Activated CD8-positive, alpha-beta T cell treated with anti-CD3 and anti-CD28 coated beads for 36 hours (primary cell): Measurements from ENCODE around the gene PABPN1L. TPM values are rescaled to one million over a fixed set of nuclear protein-coding genes. Genes with fewer than 3 reads are reported as not detected.

Experiments used
- ATAC-seq: fragments of 200-7000 bp; cut with Tn5 transposase; one replicate; pipeline ENCODE4 v1.10.0; 2021; ENCODE audit warnings: mild to moderate bottlenecking, moderate library complexity
- CTCF ChIA-PET: fragments of 350-600 bp; sonication (Branson Sonifier 250); formaldehyde crosslinking; loops from one replicate; lab custom pipeline; 2021; ENCODE audit warnings: antibody characterized with exemption; lab: Charles Lee
- POLR2A ChIA-PET: fragments of 350-600 bp; sonication (Branson Sonifier 250); formaldehyde crosslinking; loops from one replicate; lab custom pipeline; 2021; ENCODE audit warnings: antibody characterized with exemption; lab: Charles Lee
- DNase-seq: peaks from one replicate; pipeline ENCODE4 v3.0.0-alpha.2; 2020
- H3K27ac Mint-ChIP-seq: one replicate; pipeline ENCODE4 v1.8.0; 2021; ENCODE audit warnings: mild to moderate bottlenecking, mixed read lengths
- H3K27me3 Mint-ChIP-seq: one replicate; pipeline ENCODE4 v1.8.0; 2021; ENCODE audit warnings: mixed read lengths
- H3K36me3 Mint-ChIP-seq: one replicate; pipeline ENCODE4 v1.8.0; 2021; ENCODE audit warnings: low read depth, mixed read lengths
- H3K4me1 Mint-ChIP-seq: one replicate; pipeline ENCODE4 v1.8.0; 2021; ENCODE audit warnings: low read depth, mixed read lengths
- H3K4me3 Mint-ChIP-seq: one replicate; pipeline ENCODE4 v1.8.0; 2021; ENCODE audit warnings: mild to moderate bottlenecking, moderate library complexity, mixed read lengths
- H3K9me3 Mint-ChIP-seq: one replicate; pipeline ENCODE4 v1.8.0; 2021; ENCODE audit warnings: mixed read lengths
- intact Hi-C: fragments of 100-400 bp; cut with micrococcal nuclease; formaldehyde crosslinking; loops from one replicate; pipeline ENCODE4 v1.10.0; 2022
- total RNA-seq, 2 experiments: library from RNA; stranded (reverse); gene quantifications; one replicate each; pipeline ENCODE4 v1.2.3, GENCODE V29; 2021
- TF ChIP-seq, protein P1 (sequence below): fragments of 200-600 bp; IDR thresholded peaks from one replicate; pipeline ENCODE4 v1.8.0; 2022; ENCODE audit warnings: antibody characterized with exemption, mild to moderate bottlenecking

The PABPN1L gene
- total RNA-seq, 2 experiments from 2014 or later: not detected

DNA sequence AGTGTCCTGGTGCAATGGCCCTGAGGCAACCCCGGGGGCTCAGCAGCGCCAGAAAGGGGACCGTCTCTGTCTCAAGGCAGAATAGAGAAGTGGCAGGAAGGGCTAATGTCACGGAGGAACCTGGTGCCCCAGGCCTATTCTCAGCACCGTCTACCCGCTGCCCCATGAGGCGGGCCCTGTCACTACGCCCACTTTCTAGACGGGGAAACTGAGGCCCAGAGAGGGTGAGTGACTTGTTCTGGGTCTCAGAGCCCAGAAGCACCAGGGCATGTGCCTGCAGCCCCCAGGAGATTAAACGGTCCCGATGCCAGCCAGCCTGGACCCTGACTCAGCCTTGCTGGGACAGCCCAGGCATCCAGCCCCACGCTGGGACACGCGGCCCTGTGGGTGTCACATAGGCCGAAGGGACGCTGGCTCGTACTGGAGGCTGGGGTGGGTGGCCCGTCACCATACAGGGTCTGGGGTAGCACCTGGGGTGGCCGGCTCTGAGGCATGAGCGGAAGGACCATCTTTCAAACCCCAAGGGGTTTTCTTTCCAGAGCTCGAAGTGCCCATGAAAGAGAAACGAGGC, 40.2 kb upstream of the PABPN1L start:
- Mint-ChIP-seq H3K9me3 (no peaks in the 10 kb centered on the region), H3K4me3 (no peak overlapping the region), H3K4me1 (no peaks in the 10 kb centered on the region), H3K27ac (no peak overlapping the region), H3K27me3 (no peaks in the 10 kb centered on the region), H3K36me3 (no peaks in the 10 kb centered on the region)
- ATAC-seq: no peak
- TF ChIP-seq, protein P1, sequence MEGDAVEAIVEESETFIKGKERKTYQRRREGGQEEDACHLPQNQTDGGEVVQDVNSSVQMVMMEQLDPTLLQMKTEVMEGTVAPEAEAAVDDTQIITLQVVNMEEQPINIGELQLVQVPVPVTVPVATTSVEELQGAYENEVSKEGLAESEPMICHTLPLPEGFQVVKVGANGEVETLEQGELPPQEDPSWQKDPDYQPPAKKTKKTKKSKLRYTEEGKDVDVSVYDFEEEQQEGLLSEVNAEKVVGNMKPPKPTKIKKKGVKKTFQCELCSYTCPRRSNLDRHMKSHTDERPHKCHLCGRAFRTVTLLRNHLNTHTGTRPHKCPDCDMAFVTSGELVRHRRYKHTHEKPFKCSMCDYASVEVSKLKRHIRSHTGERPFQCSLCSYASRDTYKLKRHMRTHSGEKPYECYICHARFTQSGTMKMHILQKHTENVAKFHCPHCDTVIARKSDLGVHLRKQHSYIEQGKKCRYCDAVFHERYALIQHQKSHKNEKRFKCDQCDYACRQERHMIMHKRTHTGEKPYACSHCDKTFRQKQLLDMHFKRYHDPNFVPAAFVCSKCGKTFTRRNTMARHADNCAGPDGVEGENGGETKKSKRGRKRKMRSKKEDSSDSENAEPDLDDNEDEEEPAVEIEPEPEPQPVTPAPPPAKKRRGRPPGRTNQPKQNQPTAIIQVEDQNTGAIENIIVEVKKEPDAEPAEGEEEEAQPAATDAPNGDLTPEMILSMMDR: no peak
- POLR2A ChIA-PET: no interaction called here
- intact Hi-C loops: loop anchor here (10.0 kb wide), 1 partner anchor 62 kb away; no protein-coding TSS in a partner anchor
- CTCF ChIA-PET: no interaction called here
- DNase-seq: no peak

- Mint-ChIP-seq H3K27ac (no peak overlapping the region), H3K27me3 (no peaks in the 10 kb centered on the region), H3K9me3 (no peaks in the 10 kb centered on the region), H3K36me3 (no peaks in the 10 kb centered on the region), H3K4me3 (no peak overlapping the region), H3K4me1 (no peaks in the 10 kb centered on the region)
- POLR2A ChIA-PET: no interaction called here
- ATAC-seq: no peak
- TF ChIP-seq, protein P1: no peak
- intact Hi-C loops: loop anchor here (10.0 kb wide), 1 partner anchor 61 kb away; no protein-coding TSS in a partner anchor
- CTCF ChIA-PET: no interaction called here
- no peak for DNase-seq
These were observed 39.6 kb upstream of the PABPN1L start for GRCh38 chr16:88906020-88906419.

DNA sequence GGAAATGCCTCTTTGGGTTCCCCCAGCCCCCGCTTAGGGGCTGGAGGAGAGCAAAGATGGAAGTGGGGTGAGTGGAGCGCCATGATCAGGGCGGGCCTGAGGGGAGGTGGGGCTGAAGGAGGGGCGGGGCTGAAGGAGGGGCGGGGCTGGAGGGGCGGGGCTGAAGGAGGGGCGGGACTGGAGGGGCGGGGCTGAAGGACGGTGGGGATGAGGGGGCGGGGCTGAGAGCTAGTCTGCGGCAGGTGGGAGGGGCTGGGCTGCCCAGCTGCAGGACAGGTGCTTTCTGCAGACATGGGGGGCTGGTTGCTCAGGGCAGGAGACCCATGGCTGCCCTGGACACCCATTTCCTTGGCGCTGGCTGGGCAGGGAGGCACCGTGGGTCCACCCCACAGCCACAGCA, 39.1 kb upstream of the PABPN1L start:
- DNase-seq: peak; percentile 48
- ChIA-PET POLR2A (no interaction called here), CTCF (no interaction called here)
- Mint-ChIP-seq H3K4me1 (no peaks in the 10 kb centered on the region), H3K9me3 (no peaks in the 10 kb centered on the region), H3K36me3 (no peaks in the 10 kb centered on the region), H3K27me3 (no peaks in the 10 kb centered on the region), H3K4me3 (no peak overlapping the region), H3K27ac (no peak overlapping the region)
- peak; percentile 72 for ATAC-seq
- intact Hi-C loops: loop anchor here (10.0 kb wide), 1 partner anchor 61 kb away; no protein-coding TSS in a partner anchor
- TF ChIP-seq, protein P1: no peak

- intact Hi-C loops: loop anchor here (10.0 kb wide), 1 partner anchor 60 kb away; no protein-coding TSS in a partner anchor
- ChIA-PET CTCF (no interaction called here), POLR2A (no interaction called here)
- Mint-ChIP-seq H3K9me3 (no peaks in the 10 kb centered on the region), H3K27ac (no peak overlapping the region), H3K4me1 (no peaks in the 10 kb centered on the region), H3K36me3 (no peaks in the 10 kb centered on the region), H3K4me3 (no peak overlapping the region), H3K27me3 (no peaks in the 10 kb centered on the region)
- TF ChIP-seq, protein P1: no peak
- DNase-seq (no peak), ATAC-seq (no peak)
These were observed 38.4 kb upstream of the PABPN1L start for GRCh38 chr16:88904676-88905365.

GRCh38 chr16:88903267-88903666, 36.8 kb upstream of the PABPN1L start:
- POLR2A ChIA-PET: no interaction called here
- no peak for ATAC-seq
- Mint-ChIP-seq H3K9me3 (no peaks in the 10 kb centered on the region), H3K36me3 (no peaks in the 10 kb centered on the region), H3K4me1 (no peaks in the 10 kb centered on the region), H3K4me3 (no peak overlapping the region), H3K27me3 (no peaks in the 10 kb centered on the region), H3K27ac (no peak overlapping the region)
- intact Hi-C loops: loop anchor here (10.0 kb wide), 1 partner anchor 58 kb away; no protein-coding TSS in a partner anchor
- no peak for DNase-seq
- TF ChIP-seq, protein P1: no peak
- CTCF ChIA-PET: no interaction called here
